ENCODE results near the gene SKIC2.

DNA sequence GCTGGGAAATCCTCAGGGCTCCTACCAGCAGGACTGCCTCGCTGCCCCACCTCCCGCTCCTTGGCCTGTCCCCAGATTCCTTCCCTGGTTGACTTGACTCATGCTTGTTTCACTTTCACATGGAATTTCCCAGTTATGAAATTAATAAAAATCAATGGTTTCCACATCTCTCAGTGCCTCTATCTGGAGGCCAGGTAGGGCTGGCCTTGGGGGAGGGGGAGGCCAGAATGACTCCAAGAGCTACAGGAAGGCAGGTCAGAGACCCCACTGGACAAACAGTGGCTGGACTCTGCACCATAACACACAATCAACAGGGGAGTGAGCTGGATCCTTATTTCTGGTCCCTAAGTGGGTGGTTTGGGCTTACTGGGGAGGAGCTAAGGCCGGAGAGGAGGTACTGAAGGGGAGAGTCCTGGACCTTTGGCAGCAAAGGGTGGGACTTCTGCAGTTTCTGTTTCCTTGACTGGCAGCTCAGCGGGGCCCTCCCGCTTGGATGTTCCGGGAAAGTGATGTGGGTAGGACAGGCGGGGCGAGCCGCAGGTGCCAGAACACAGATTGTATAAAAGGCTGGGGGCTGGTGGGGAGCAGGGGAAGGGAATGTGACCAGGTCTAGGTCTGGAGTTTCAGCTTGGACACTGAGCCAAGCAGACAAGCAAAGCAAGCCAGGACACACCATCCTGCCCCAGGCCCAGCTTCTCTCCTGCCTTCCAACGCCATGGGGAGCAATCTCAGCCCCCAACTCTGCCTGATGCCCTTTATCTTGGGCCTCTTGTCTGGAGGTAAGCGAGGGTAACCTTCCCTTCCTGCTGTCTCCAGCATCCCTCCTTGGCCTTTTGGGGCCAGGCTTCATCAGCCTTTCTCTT, 13.2 kb upstream of the SKIC2 start, which contains the start of gene CFB:
- TF ChIP-seq, protein P1, sequence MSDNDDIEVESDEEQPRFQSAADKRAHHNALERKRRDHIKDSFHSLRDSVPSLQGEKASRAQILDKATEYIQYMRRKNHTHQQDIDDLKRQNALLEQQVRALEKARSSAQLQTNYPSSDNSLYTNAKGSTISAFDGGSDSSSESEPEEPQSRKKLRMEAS (IDR thresholded peaks at IDR 0.05), result no peak
- no peak for TF ChIP-seq MAFK (IDR thresholded peaks at IDR 0.05; ENCODE audit: low read depth, low read length)
- no peak for TF ChIP-seq CTCF (IDR thresholded peaks at IDR 0.05; ENCODE audit: control extremely low read depth in 1 of 3, insufficient read depth in 1 of 3, low read depth in 1 of 3, low read length in 3 of 3)
- TF ChIP-seq YY1 (IDR thresholded peaks at IDR 0.05; ENCODE audit: low read depth, low read length), result no peak
- no peak for TF ChIP-seq TBP (IDR thresholded peaks at IDR 0.05; ENCODE audit: low read depth, low read length)
- no peak for TF ChIP-seq HDAC6 (IDR thresholded peaks at IDR 0.05; ENCODE audit: low read depth, low read length)
- TF ChIP-seq ZNF274 (IDR thresholded peaks at IDR 0.05; ENCODE audit: borderline replicate concordance, extremely low read depth, low read length), result no peak
- no peak for TF ChIP-seq CREB1 (IDR thresholded peaks at IDR 0.05)
- TF ChIP-seq POLR2AphosphoS5 (IDR thresholded peaks at IDR 0.05; ENCODE audit: low read depth, low read length), result no peak
